HG03342 (cell line): ENCODE measurements around the gene CAVIN4.

Source experiments
- ATAC-seq: cut with Tn5 transposase; IDR thresholded peaks from one replicate; pipeline ENCODE4 v1.9.1; 2021; ENCODE audit warnings: mild to moderate bottlenecking, moderate library complexity; ENCODE audit not compliant: unreplicated experiment

Gene CAVIN4

GRCh38 chr9:100577776-100578448, at the start of gene CAVIN4:
Gene CAVIN4 (plus strand): TSS chr9:100578079. CDS start chr9:100578144, 65 bp downstream.
- no peak for ATAC-seq

- no peak for ATAC-seq
Observed at GRCh38 chr9:100534401-100534800, 43.5 kb upstream of the CAVIN4 start.

GRCh38 chr9:100540327-100540726, 37.6 kb upstream of the CAVIN4 start:
- no peak for ATAC-seq

GRCh38 chr9:100549048-100549447, 28.8 kb upstream of the CAVIN4 start:
- ATAC-seq = no peak

- ATAC-seq = no peak
Observed at GRCh38 chr9:100554935-100555401, 22.9 kb upstream of the CAVIN4 start.

GRCh38 chr9:100555471-100555870, 22.4 kb upstream of the CAVIN4 start:
- ATAC-seq = no peak

- ATAC-seq = no peak
Observed at GRCh38 chr9:100557053-100557452, 20.8 kb upstream of the CAVIN4 start.

- no peak for ATAC-seq
Observed at GRCh38 chr9:100561256-100561655, 16.6 kb upstream of the CAVIN4 start.

- no peak for ATAC-seq
Observed at GRCh38 chr9:100567856-100568255, 10.0 kb upstream of the CAVIN4 start.

GRCh38 chr9:100573655-100574260, 4.1 kb upstream of the CAVIN4 start:
- no peak for ATAC-seq

- ATAC-seq = no peak
Observed at GRCh38 chr9:100575006-100575405, 2.9 kb upstream of the CAVIN4 start.

GRCh38 chr9:100575765-100576386, 2.0 kb upstream of the CAVIN4 start:
- no peak for ATAC-seq

- ATAC-seq = no peak
Observed at GRCh38 chr9:100578610-100579009, 731 bp downstream of the CAVIN4 start.

- no peak for ATAC-seq
Observed at GRCh38 chr9:100579665-100580064, 1.8 kb downstream of the CAVIN4 start.

- no peak for ATAC-seq
Observed at GRCh38 chr9:100580257-100580656, 2.4 kb downstream of the CAVIN4 start.

GRCh38 chr9:100581081-100581480, 3.2 kb downstream of the CAVIN4 start:
- ATAC-seq = no peak

- no peak for ATAC-seq
Observed at GRCh38 chr9:100581661-100582060, 3.8 kb downstream of the CAVIN4 start.

- ATAC-seq = no peak
Observed at GRCh38 chr9:100583014-100583802, 5.3 kb downstream of the CAVIN4 start.

- no peak for ATAC-seq
Observed at GRCh38 chr9:100584951-100585350, 7.1 kb downstream of the CAVIN4 start.

- no peak for ATAC-seq
Observed at GRCh38 chr9:100586093-100586492, 8.2 kb downstream of the CAVIN4 start.

- ATAC-seq = no peak
Observed at GRCh38 chr9:100587375-100587774, 9.5 kb downstream of the CAVIN4 start.
